Parathyroid adenoma (tissue), 2 donors: ENCODE measurements around the gene AMN1.
A peak's percentile ranks its signal among the peaks of the same experiment; 100 is the strongest.

Experiments
- H2AFZ ChIP-seq: fragments of 300-600 bp; sonication (generic); one replicate; pipeline ENCODE4 v1.7.0; 2017; ENCODE audit warnings: antibody characterized with exemption, mild to moderate bottlenecking
- H3K27ac ChIP-seq: fragments of 300-600 bp; sonication (generic); one replicate; pipeline ENCODE4 v1.7.0; 2017
- H3K27me3 ChIP-seq: fragments of 300-600 bp; sonication (generic); one replicate; pipeline ENCODE4 v1.7.0; 2017; ENCODE audit warnings: low read length; ENCODE audit not compliant: control insufficient read depth, insufficient read depth
- H3K36me3 ChIP-seq: fragments of 300-600 bp; sonication (generic); one replicate; pipeline ENCODE4 v1.7.0; 2017; ENCODE audit warnings: low read length; ENCODE audit not compliant: control insufficient read depth, insufficient read depth
- H3K4me1 ChIP-seq: fragments of 300-600 bp; sonication (generic); one replicate; pipeline ENCODE4 v1.7.0; 2017; ENCODE audit warnings: control low read depth
- H3K4me2 ChIP-seq: fragments of 300-600 bp; sonication (generic); one replicate; pipeline ENCODE4 v1.7.0; 2017; ENCODE audit warnings: low read length
- H3K4me3 ChIP-seq: fragments of 300-600 bp; sonication (generic); one replicate; pipeline ENCODE4 v1.7.0; 2017; ENCODE audit warnings: low read depth, low read length
- H3K79me2 ChIP-seq: fragments of 300-600 bp; sonication (generic); one replicate; pipeline ENCODE4 v1.7.0; 2017; ENCODE audit warnings: control low read depth
- H3K9ac ChIP-seq: fragments of 300-600 bp; sonication (generic); one replicate; pipeline ENCODE4 v1.7.0; 2017; ENCODE audit warnings: mild to moderate bottlenecking
- H3K9me3 ChIP-seq: fragments of 300-600 bp; sonication (generic); one replicate; pipeline ENCODE4 v1.7.0; 2017; ENCODE audit warnings: low read length; ENCODE audit not compliant: control insufficient read depth
- TF ChIP-seq, protein P1 (sequence below): fragments of 300-600 bp; sonication (generic); IDR thresholded peaks from one replicate; pipeline ENCODE4 v1.7.0; 2017; ENCODE audit warnings: antibody characterized with exemption, mild to moderate bottlenecking
- donor health status: primary hyperparathyroidism.

The AMN1 gene

DNA sequence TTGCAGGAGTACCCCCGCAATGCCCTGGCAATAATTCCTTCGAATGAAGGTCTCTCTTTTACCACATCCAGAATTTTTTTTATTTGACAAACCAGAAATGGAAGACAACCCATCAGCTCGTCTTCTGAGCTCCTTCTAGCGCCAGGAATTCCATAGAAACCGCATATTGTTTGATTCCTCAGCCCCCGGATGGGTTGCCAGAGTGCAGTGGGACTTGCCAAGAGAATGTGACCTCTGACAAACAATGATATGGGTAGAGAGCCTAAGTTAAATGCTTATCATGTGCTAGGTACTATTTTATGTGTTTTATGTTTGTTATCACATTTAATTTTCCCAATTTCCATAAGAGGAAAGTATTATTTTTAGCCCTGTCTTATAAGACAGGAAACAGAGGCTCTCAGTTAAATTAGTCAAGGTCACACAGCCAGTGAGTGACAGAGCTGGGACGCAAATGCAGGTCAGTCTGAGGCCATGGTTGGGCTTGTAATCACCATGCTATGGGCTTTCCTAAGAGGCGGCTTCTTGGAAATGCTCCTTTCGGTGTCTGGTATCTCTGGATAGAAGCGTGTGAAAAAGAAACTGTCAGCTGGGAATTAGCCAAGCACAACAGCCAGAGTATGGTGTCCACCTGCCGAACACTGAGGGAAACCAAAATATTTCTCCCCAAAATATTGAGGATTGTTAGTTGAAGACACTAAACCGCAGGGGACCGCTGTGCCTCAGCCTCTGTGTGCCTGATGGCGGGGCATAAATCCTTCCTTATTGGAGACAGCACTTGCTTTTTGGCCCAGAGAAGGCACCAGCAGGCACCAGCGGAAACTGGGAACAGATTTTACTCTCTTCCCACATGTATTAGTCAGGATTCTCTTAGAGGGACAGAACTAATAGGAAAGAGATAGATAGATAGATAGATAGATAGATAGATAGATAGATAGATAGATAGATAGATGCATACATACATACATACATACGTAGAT lies 98.8 kb downstream of the AMN1 start:
- Histone ChIP-seq H3K4me2 (peak overlapping the region; percentile 39), H3K27ac (peak overlapping the region; percentile 37), H3K36me3 (no peaks in the 10 kb centered on the region), H2AFZ (peak overlapping the region; percentile 75), H3K4me1 (peaks cover 4% of the 10 kb centered on the region), H3K79me2 (no peaks in the 10 kb centered on the region), H3K9me3 (no peaks in the 10 kb centered on the region), H3K27me3 (no peaks in the 10 kb centered on the region), H3K9ac (no peak overlapping the region), H3K4me3 (peak overlapping the region; percentile 22)
- TF ChIP-seq, protein P1, sequence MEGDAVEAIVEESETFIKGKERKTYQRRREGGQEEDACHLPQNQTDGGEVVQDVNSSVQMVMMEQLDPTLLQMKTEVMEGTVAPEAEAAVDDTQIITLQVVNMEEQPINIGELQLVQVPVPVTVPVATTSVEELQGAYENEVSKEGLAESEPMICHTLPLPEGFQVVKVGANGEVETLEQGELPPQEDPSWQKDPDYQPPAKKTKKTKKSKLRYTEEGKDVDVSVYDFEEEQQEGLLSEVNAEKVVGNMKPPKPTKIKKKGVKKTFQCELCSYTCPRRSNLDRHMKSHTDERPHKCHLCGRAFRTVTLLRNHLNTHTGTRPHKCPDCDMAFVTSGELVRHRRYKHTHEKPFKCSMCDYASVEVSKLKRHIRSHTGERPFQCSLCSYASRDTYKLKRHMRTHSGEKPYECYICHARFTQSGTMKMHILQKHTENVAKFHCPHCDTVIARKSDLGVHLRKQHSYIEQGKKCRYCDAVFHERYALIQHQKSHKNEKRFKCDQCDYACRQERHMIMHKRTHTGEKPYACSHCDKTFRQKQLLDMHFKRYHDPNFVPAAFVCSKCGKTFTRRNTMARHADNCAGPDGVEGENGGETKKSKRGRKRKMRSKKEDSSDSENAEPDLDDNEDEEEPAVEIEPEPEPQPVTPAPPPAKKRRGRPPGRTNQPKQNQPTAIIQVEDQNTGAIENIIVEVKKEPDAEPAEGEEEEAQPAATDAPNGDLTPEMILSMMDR: no peak

DNA sequence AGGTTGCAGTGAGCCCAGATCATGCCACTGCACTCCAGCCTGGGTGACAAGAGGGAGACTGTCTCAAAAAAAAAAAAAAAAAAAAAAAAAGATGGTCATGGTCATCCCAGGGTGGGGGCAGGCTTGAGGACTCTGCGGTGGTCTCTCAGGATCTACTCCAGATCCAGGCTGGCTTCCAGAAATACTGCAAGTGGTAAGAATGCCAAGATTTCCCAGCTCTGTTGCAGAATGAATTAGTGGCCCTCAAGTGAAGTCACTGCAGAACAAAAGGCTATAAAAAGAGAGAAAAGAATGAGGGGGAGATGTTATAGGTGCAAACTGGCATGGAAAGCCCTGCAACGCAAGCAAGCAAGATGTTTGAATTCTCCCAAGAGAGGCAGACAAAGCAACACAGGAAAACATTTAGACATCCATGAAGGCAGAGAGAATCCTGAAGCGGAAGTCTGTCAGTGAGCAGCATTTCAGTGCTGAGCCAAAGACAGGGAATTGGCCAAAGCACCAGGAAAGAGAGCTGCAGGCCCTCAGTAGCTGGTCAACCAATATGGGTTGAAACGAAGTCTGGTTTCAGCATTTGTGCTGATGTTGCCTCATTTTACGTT lies 101.3 kb downstream of the AMN1 start:
- H3K9me3 ChIP-seq: no peaks in the 10 kb centered on the region
- TF ChIP-seq, protein P1: no peak
- H3K9ac ChIP-seq: no peak overlapping the region
- no peak overlapping the region for H2AFZ ChIP-seq
- no peaks in the 10 kb centered on the region for H3K36me3 ChIP-seq
- no peaks in the 10 kb centered on the region for H3K27me3 ChIP-seq
- no peak overlapping the region for H3K27ac ChIP-seq
- H3K4me1 ChIP-seq: peaks cover 4% of the 10 kb centered on the region
- H3K4me3 ChIP-seq: no peak overlapping the region
- H3K79me2 ChIP-seq: no peaks in the 10 kb centered on the region
- no peak overlapping the region for H3K4me2 ChIP-seq

DNA sequence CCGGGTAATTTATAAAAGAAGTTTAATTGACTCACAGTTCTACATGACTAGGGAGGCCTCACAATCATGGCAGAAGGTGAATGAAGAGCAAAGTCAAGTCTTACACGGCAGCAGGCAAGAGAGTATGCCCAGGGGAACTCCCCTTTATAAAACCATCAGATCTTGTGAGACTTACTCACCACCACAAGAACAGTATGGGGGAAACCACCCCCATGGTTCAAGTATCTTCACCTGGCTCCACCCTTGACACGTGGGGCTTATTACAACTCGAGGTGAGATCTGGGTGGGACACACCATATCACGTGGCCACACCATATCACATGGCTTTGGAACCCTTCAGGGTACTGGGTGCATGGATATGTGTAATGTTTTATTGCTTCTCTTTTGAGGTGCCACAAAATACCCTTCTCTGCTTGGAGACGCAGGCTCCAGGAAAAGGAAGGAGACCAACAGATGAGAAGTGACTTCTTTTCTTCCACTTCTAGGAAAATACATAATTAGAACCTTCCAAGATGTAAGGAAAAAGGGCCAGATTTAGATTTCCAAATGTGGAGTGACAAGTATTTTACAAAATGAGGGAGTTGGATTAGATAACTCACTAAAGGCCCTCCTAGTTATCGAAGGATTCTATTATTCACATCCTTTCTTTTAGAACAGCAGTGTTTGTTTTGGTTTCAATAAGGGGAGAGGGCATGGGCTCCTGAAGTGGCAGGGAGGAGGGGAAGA lies 102.4 kb downstream of the AMN1 start:
- Histone ChIP-seq H3K4me3 (no peak overlapping the region), H3K9me3 (no peaks in the 10 kb centered on the region), H2AFZ (no peak overlapping the region), H3K4me1 (peaks cover 4% of the 10 kb centered on the region), H3K9ac (no peak overlapping the region), H3K79me2 (no peaks in the 10 kb centered on the region), H3K27ac (no peak overlapping the region), H3K4me2 (no peak overlapping the region), H3K36me3 (no peaks in the 10 kb centered on the region), H3K27me3 (no peaks in the 10 kb centered on the region)
- TF ChIP-seq, protein P1: no peak

DNA sequence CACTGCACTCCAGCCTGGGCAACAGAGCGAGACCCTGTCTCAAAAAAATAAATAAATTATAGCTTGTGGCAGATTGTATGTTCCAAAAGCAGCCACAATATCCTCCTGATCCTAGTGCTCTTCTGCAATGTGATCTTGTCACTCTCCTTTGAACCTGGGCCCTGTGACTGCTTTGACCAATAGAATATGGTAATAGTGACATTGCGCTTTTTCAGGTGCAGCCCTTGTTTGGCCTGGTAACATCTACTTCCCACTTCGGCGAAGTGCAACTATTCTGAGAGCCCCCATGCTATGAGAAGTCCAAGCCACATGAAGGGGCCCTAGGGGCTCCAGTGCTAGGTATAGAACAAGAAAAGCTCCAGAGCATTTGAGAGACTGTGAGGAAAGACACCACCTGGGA lies 106.8 kb downstream of the AMN1 start:
- Histone ChIP-seq H2AFZ (no peak overlapping the region), H3K4me2 (no peak overlapping the region), H3K36me3 (no peaks in the 10 kb centered on the region), H3K27ac (no peak overlapping the region), H3K9ac (no peak overlapping the region), H3K4me1 (no peaks in the 10 kb centered on the region), H3K79me2 (no peaks in the 10 kb centered on the region), H3K9me3 (no peaks in the 10 kb centered on the region), H3K4me3 (no peak overlapping the region), H3K27me3 (no peaks in the 10 kb centered on the region)
- TF ChIP-seq, protein P1: no peak
